Endothelial cell of umbilical vein (primary cell): Measurements from ENCODE around the gene LPP. TPM values are rescaled to one million over a fixed set of nuclear protein-coding genes. Genes with fewer than 3 reads are reported as not detected.

Source experiments
- BruUV-seq: library from RNA; stranded (reverse); fragments of 400-500 nt; replicated peaks from 2 replicates; lab custom pipeline; 2021; lab: Mats Ljungman, UMichigan
- CTCF ChIA-PET: fragments of 300-600, 350-600 bp; sonication (Branson Sonifier 250); formaldehyde crosslinking; loops from one replicate; lab custom pipeline; 2021; ENCODE audit warnings: antibody characterized with exemption, inconsistent platforms; lab: Charles Lee
- POLR2A ChIA-PET: fragments of 300-600, 350-600 bp; sonication (Branson Sonifier 250); formaldehyde crosslinking; loops from one replicate; lab custom pipeline; 2021; ENCODE audit warnings: antibody characterized with exemption, inconsistent platforms; lab: Charles Lee
- DNase-seq: peaks from one replicate; pipeline ENCODE4 v3.0.0-alpha.2; 2011; ENCODE audit warnings: low read depth, low spot score
- FAIRE-seq: peaks from 2 replicates; lab custom pipeline; 2011; peaks lifted over from hg19 to GRCh38; lab: Jason Lieb, UNC
- H2AFZ ChIP-seq: 2 replicates; pipeline ENCODE4 v1.6.0; 2012; ENCODE audit warnings: low read depth, low read length, control low read depth, inconsistent platforms
- H3K27ac ChIP-seq: 2 replicates; pipeline ENCODE4 v1.5.1; 2011; ENCODE audit warnings: low read depth, mild to moderate bottlenecking, control low read depth, low read length, moderate library complexity; ENCODE audit not compliant: insufficient read depth
- H3K27me3 ChIP-seq, 2 experiments: 2 replicates each; pipeline versions ENCODE4 v1.6.0 to v1.6.1; 2011; ENCODE audit warnings: low read length in 2 of 2, mixed read lengths in 1 of 2; ENCODE audit not compliant: control insufficient read depth in 2 of 2, insufficient read depth in 2 of 2
- H3K36me3 ChIP-seq, 2 experiments: 2 replicates in 1 of 2; 3 replicates in 1 of 2; pipeline ENCODE4 v1.5.1; 2011; ENCODE audit warnings: low read length in 2 of 2, mild to moderate bottlenecking in 1 of 2, moderate library complexity in 1 of 2; ENCODE audit not compliant: control insufficient read depth in 2 of 2, insufficient read depth in 2 of 2; ENCODE audit errors: extremely low read depth in 1 of 2
- H3K4me1 ChIP-seq: 3 replicates; pipeline ENCODE4 v1.5.1; 2011; ENCODE audit warnings: mild to moderate bottlenecking, low read length; ENCODE audit not compliant: control insufficient read depth, insufficient read depth; ENCODE audit errors: extremely low read depth
- H3K4me2 ChIP-seq: 2 replicates; pipeline ENCODE4 v1.6.1; 2011; ENCODE audit warnings: low read length, control low read depth, mixed read lengths; ENCODE audit not compliant: insufficient read depth
- H3K4me3 ChIP-seq, 3 experiments: fragments of 200-600 bp in 1 of 3; sonication (generic), shearing (Covaris generic) in 1 of 3; replicated peaks in 1 of 3; 2 replicates each; pipeline ENCODE4 v1.5.1; 2011 to 2016; ENCODE audit warnings: control low read depth in 3 of 3, low read length in 3 of 3, mild to moderate bottlenecking in 2 of 3, inconsistent platforms in 1 of 3, low read depth in 1 of 3, moderate library complexity in 1 of 3; ENCODE audit not compliant: insufficient read depth in 1 of 3
- H3K79me2 ChIP-seq: 2 replicates; pipeline ENCODE4 v1.6.0; 2012; ENCODE audit warnings: low read length, inconsistent platforms; ENCODE audit not compliant: control insufficient read depth, insufficient read depth
- H3K9ac ChIP-seq: replicated peaks from 2 replicates; pipeline ENCODE3; 2011; ENCODE audit warnings: low read length, control low read depth; ENCODE audit not compliant: insufficient read depth; ENCODE audit errors: extremely low read depth
- H3K9me1 ChIP-seq: replicated peaks from 3 replicates; pipeline ENCODE4 v1.6.0; 2011; ENCODE audit warnings: mild to moderate bottlenecking, low read length; ENCODE audit not compliant: control insufficient read depth, insufficient read depth; ENCODE audit errors: extremely low read depth
- H3K9me3 ChIP-seq: replicated peaks from 2 replicates; pipeline ENCODE4 v1.5.1; 2012; ENCODE audit warnings: low read length, inconsistent platforms; ENCODE audit not compliant: control insufficient read depth, insufficient read depth
- H4K20me1 ChIP-seq: replicated peaks from 2 replicates; pipeline ENCODE3; 2011; ENCODE audit warnings: mild to moderate bottlenecking, low read length; ENCODE audit not compliant: control insufficient read depth, insufficient read depth; ENCODE audit errors: extremely low read depth
- EZH2 ChIP-seq: IDR thresholded peaks from 2 replicates; pipeline ENCODE4 v1.6.1; 2012; ENCODE audit warnings: borderline replicate concordance, low read depth, mild to moderate bottlenecking, moderate library complexity, low read length, inconsistent platforms; ENCODE audit not compliant: severe bottlenecking
- FOS ChIP-seq: IDR thresholded peaks from 2 replicates; pipeline ENCODE4 v1.6.1; 2011; ENCODE audit warnings: mild to moderate bottlenecking, low read length, moderate library complexity, borderline replicate concordance; ENCODE audit not compliant: insufficient read depth
- GATA2 ChIP-seq: IDR thresholded peaks from 2 replicates; pipeline ENCODE4 v1.7.0; 2011; ENCODE audit warnings: low read depth, mild to moderate bottlenecking, moderate library complexity, mixed read lengths, low read length; ENCODE audit not compliant: insufficient read length, insufficient read depth
- JUN ChIP-seq: IDR thresholded peaks from 2 replicates; pipeline ENCODE4 v1.6.1; 2011; ENCODE audit warnings: borderline replicate concordance, low read depth; ENCODE audit not compliant: insufficient read length, insufficient read depth
- MYC ChIP-seq: IDR thresholded peaks from one replicate; pipeline ENCODE4 v1.6.1; 2011; ENCODE audit warnings: mild to moderate bottlenecking, low read depth, low read length
- POLR2A ChIP-seq: IDR thresholded peaks from 2 replicates; pipeline ENCODE4 v1.6.1; 2012; ENCODE audit warnings: low read depth, mild to moderate bottlenecking, control low read depth, low read length
- POLR2AphosphoS5 ChIP-seq: IDR thresholded peaks from 2 replicates; pipeline ENCODE4 v1.6.1; 2012; ENCODE audit warnings: low read depth, mild to moderate bottlenecking, control low read depth, low read length, moderate library complexity; ENCODE audit not compliant: insufficient read depth
- dilution Hi-C: fragments of 300-500 bp; cut with MboI; formaldehyde crosslinking; loops from one replicate; pipeline ENCODE4 v1.15.0; 2019; ENCODE audit warnings: low sequenced_read_pairs; ENCODE audit not compliant: extremely low pct_ligation_motif_present
- intact Hi-C: fragments of 100-400 bp; cut with micrococcal nuclease; formaldehyde crosslinking; loops from one replicate; pipeline ENCODE4 v1.10.0; 2022
- polyA plus RNA-seq, 4 experiments: library from polyadenylated mRNA; depleted of rRNA in 3 of 4; stranded (reverse) in 3 of 4; unstranded in 1 of 4; fragments of >200 nt; gene quantifications; 2 replicates each; pipeline versions ENCODE4 v1.2.1 to v1.2.3, GENCODE V29; 2011 to 2012; ENCODE audit warnings: missing spikeins in 1 of 4
- total RNA-seq: library from RNA; stranded (reverse); gene quantifications from 2 replicates; pipeline ENCODE4 v1.2.3, GENCODE V29; 2021
- TF ChIP-seq, protein P1 (sequence below), 2 donors: IDR thresholded peaks; 1 replicate in 1 of 2; 2 replicates in 1 of 2; pipeline ENCODE4 v1.5.1; 2011; ENCODE audit warnings: low read length in 2 of 2, mild to moderate bottlenecking in 2 of 2, moderate library complexity in 2 of 2, control low read depth in 1 of 2, inconsistent platforms in 1 of 2, low read depth in 1 of 2; ENCODE audit not compliant: insufficient read depth in 1 of 2; ENCODE audit errors: extremely low read depth in 1 of 2
- TF ChIP-seq, protein P2 (sequence below): IDR thresholded peaks from 2 replicates; pipeline ENCODE4 v1.6.1; 2011; ENCODE audit not compliant: insufficient read depth, insufficient read length

Gene LPP
- total and polyA plus RNA-seq, 2 donors (not counting 3 experiments of a cell fraction or from before 2014, with no cell fraction given), result 16.9 to 153 TPM

DNA sequence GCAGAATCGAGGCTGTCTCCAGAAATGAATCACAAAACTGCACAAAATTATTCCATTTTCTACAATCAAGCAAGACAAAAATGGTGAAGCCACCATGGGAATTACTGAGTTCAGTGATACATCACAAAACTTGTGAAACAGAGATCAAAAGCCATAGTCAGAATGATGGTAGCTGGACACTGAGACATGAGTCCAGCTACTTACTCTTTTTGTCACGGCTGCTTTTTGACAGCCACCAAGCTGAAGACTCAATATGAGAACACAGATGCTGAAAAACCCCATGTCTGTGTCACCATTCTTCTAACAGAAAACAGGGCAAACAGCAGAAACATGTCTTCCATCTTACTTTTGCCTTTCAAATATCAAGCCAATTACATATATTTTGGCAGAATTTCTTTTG lies 237.6 kb downstream of the LPP start:
- Histone ChIP-seq H3K4me1 (peaks cover 7% of the 10 kb centered on the region), H3K79me2 (peaks cover 3% of the 10 kb centered on the region), H3K4me2 (no peak overlapping the region), H4K20me1 (no peaks in the 10 kb centered on the region), H3K9me1 (no peaks in the 10 kb centered on the region), H2AFZ (no peak overlapping the region), H3K27me3 (no peaks in the 10 kb centered on the region), H3K9me3 (no peaks in the 10 kb centered on the region), H3K36me3 (no peaks in the 10 kb centered on the region), H3K9ac (no peak overlapping the region), H3K27ac (no peak overlapping the region), H3K4me3 (no peak overlapping the region)
- ChIA-PET POLR2A (no interaction called here), CTCF (no interaction called here)
- TF ChIP-seq, protein P1, sequence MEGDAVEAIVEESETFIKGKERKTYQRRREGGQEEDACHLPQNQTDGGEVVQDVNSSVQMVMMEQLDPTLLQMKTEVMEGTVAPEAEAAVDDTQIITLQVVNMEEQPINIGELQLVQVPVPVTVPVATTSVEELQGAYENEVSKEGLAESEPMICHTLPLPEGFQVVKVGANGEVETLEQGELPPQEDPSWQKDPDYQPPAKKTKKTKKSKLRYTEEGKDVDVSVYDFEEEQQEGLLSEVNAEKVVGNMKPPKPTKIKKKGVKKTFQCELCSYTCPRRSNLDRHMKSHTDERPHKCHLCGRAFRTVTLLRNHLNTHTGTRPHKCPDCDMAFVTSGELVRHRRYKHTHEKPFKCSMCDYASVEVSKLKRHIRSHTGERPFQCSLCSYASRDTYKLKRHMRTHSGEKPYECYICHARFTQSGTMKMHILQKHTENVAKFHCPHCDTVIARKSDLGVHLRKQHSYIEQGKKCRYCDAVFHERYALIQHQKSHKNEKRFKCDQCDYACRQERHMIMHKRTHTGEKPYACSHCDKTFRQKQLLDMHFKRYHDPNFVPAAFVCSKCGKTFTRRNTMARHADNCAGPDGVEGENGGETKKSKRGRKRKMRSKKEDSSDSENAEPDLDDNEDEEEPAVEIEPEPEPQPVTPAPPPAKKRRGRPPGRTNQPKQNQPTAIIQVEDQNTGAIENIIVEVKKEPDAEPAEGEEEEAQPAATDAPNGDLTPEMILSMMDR (IDR thresholded peaks at IDR 0.05; ENCODE audit: extremely low read depth in 1 of 2, insufficient read depth in 1 of 2, low read depth in 1 of 2, low read length in 2 of 2), result no peak
- TF ChIP-seq FOS, result no peak
- TF ChIP-seq JUN, result no peak
- TF ChIP-seq EZH2, result no peak
- TF ChIP-seq, protein P2, sequence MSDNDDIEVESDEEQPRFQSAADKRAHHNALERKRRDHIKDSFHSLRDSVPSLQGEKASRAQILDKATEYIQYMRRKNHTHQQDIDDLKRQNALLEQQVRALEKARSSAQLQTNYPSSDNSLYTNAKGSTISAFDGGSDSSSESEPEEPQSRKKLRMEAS, result no peak
- TF ChIP-seq GATA2, result no peak
- TF ChIP-seq POLR2A, result no peak
- TF ChIP-seq POLR2AphosphoS5, result no peak
- no peak for TF ChIP-seq MYC
- dilution Hi-C loops (no loop called here), intact Hi-C loops (no loop called here)
- FAIRE-seq (no peak), DNase-seq (no peak)
- BruUV-seq, result no TSS peak
